KOPT-K1 (cell line): ENCODE data around the gene AHNAK.
A peak's percentile ranks its signal among the peaks of the same experiment; 100 is the strongest.
"Not testable (repeated sequence)": the region's sequence is repeated elsewhere in the genome, so short reads cannot be mapped to it uniquely, and the experiment has no call there.

Experiments used
- H3K27ac ChIP-seq: fragments of 200-600 bp; sonication (generic); 2 replicates; pipeline ENCODE4 v1.5.1; 2016; ENCODE audit warnings: antibody characterized with exemption, mild to moderate bottlenecking, low read depth, low read length; ENCODE audit not compliant: poor library complexity, severe bottlenecking
- H3K36me3 ChIP-seq: fragments of 200-600 bp; sonication (generic); 2 replicates; pipeline ENCODE4 v1.5.1; 2017; ENCODE audit warnings: antibody characterized with exemption, mild to moderate bottlenecking, low read length, moderate library complexity; ENCODE audit not compliant: insufficient read depth
- H3K9me3 ChIP-seq: fragments of 200-600 bp; sonication (generic); 2 replicates; pipeline ENCODE4 v1.5.1; 2017; ENCODE audit warnings: antibody characterized with exemption, low read length, mild to moderate bottlenecking; ENCODE audit not compliant: insufficient read depth, poor library complexity, severe bottlenecking

Gene AHNAK

GRCh38 chr11:62387381-62387780 is 159.2 kb downstream of the AHNAK start:
- no peaks in the 10 kb centered on the region for H3K9me3 ChIP-seq
- no peak overlapping the region for H3K27ac ChIP-seq
- peaks cover 15% of the 10 kb centered on the region; the same call in 1 of the 2 replicates for H3K36me3 ChIP-seq

DNA sequence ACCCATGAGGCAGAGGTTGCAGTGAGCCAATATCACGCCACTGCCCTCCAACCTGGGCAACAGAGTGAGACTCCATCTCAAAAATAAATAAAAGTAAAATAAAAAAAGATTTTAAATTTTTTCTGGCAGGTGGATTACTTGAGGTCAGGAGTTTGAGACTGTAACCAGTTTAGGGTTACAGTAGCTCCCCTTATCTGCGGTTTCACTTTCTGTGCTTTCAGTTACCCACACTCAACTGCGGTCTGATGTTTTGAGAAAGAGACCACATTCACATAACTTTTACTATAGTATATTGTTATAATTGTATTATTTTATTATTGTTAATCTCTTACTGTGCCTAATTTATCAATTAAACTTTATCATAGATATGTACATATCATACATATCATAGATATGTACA is 160.5 kb downstream of the AHNAK start:
- H3K36me3 ChIP-seq, H3K9me3 ChIP-seq: not testable (repeated sequence)
- peak overlapping the region; percentile 37 for H3K27ac ChIP-seq

- Histone ChIP-seq H3K27ac (no peak overlapping the region), H3K9me3 (no peaks in the 10 kb centered on the region), H3K36me3 (0 out of 2 replicates have a peak, but pooled peaks cover 5% of the 10 kb centered on the region)
These were observed 162.8 kb downstream of the AHNAK start for GRCh38 chr11:62383822-62384221.
